Smooth muscle cell (in vitro differentiated cells): ENCODE measurements around the gene CDKN2A. TPM values are rescaled to one million over a fixed set of nuclear protein-coding genes. Genes with fewer than 3 reads are reported as not detected.

Source experiments
- DNase-seq: peaks from one replicate; lab custom pipeline; 2025; ENCODE audit not compliant: unreplicated experiment; lab: John Stamatoyannopoulos, UW
- H2AFZ ChIP-seq: fragments of 200-600 bp; sonication (generic); 2 replicates; pipeline ENCODE4 v1.6.0; 2016; ENCODE audit warnings: antibody characterized with exemption, low read depth, mild to moderate bottlenecking
- H3F3A ChIP-seq: fragments of 200-600 bp; sonication (generic); 2 replicates; pipeline ENCODE4 v1.6.0; 2017; ENCODE audit warnings: antibody characterized with exemption, low read depth
- H3K27ac ChIP-seq: fragments of 200-600 bp; sonication (generic); 2 replicates; pipeline ENCODE4 v1.5.1; 2016; ENCODE audit warnings: low read depth, mild to moderate bottlenecking
- H3K27me3 ChIP-seq: fragments of 200-600 bp; sonication (generic); 2 replicates; pipeline ENCODE4 v1.6.1; 2016; ENCODE audit warnings: low read depth, mild to moderate bottlenecking
- H3K36me3 ChIP-seq: fragments of 200-600 bp; sonication (generic); 2 replicates; pipeline ENCODE4 v1.5.1; 2016; ENCODE audit warnings: low read depth
- H3K4me1 ChIP-seq: fragments of 200-600 bp; sonication (generic); 2 replicates; pipeline ENCODE4 v1.5.1; 2016; ENCODE audit warnings: low read depth
- H3K4me2 ChIP-seq: fragments of 200-600 bp; sonication (generic); 2 replicates; pipeline ENCODE4 v1.6.0; 2016; ENCODE audit warnings: mild to moderate bottlenecking
- H3K4me3 ChIP-seq: fragments of 200-600 bp; sonication (generic); 2 replicates; pipeline ENCODE4 v1.5.1; 2016; ENCODE audit warnings: mild to moderate bottlenecking
- H3K79me2 ChIP-seq: fragments of 200-600 bp; sonication (generic); 2 replicates; pipeline ENCODE4 v1.6.0; 2016; ENCODE audit warnings: low read depth, mild to moderate bottlenecking
- H3K9ac ChIP-seq: fragments of 200-600 bp; sonication (generic); 2 replicates; pipeline ENCODE4 v1.6.0; 2016; ENCODE audit warnings: low read depth
- H3K9me3 ChIP-seq: fragments of 200-600 bp; sonication (generic); replicated peaks from 2 replicates; pipeline ENCODE4 v1.5.1; 2016; ENCODE audit warnings: low read depth
- H4K20me1 ChIP-seq: fragments of 200-600 bp; sonication (generic); 2 replicates; pipeline ENCODE4 v1.6.0; 2016; ENCODE audit warnings: low read depth
- WGBS: methylation state at CpG from one replicate; pipeline ENCODE4 v1.1.7; 2016; ENCODE audit warnings: low lambda C conversion rate; 5-methylcytosine and 5-hydroxymethylcytosine counted together
- polyA plus RNA-seq: library from polyadenylated mRNA; unstranded; fragments of >200 nt; fragmentation: Nextera tagmentation; extraction: Ambion mirVana; gene quantifications from 2 replicates; pipeline ENCODE4 v1.2.1, GENCODE V29; 2016
- total RNA-seq: library from RNA; depleted of rRNA; stranded (reverse); fragments of >200 nt; gene quantifications from 2 replicates; pipeline ENCODE4 v1.2.3, GENCODE V29; 2014
- TF ChIP-seq, protein P1 (sequence below): fragments of 200-600 bp; sonication (generic); IDR thresholded peaks from 2 replicates; pipeline ENCODE4 v1.5.1; 2017; ENCODE audit warnings: borderline replicate concordance, mild to moderate bottlenecking, antibody characterized with exemption; ENCODE audit not compliant: insufficient read depth, poor library complexity, severe bottlenecking

The CDKN2A gene
- total and polyA plus RNA-seq, 2 experiments from 2014 or later = 69.4 to 77.5 TPM

DNA sequence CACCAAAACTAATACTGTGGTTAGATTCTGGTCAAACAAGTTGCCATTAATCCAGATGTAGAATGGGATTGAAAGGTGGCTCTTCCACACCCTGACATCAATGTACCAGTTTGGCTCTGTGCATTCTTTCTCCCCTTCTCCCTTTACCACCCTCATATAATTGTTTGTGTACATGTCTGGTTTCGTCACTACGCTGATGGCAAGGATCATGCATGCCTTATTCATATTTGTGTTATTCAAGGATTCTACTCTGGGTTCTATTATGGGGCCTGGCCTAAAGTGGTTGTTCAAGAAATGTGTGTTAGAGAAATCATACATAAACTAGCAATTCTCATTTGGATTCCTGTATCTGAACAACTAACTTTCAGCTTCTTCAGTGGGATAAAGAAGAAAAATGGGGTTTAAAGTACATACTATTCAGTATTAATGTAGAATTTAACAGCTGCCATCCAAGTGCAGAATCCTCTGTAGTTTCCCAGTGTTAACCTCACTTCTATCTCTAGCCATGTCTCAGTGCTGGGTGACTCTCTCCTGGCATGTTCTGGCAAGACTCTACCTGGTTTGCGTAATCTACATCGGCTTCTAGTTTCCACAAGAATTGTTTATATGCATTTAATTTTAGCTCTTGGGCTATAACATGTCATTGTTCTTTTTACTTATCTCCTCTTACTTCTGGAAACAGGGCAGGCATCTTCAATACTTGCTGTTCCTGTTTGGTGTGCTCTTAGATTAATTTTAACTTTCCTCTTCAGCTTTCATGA, 42.9 kb upstream of the CDKN2A start:
- peaks cover 6% of the 10 kb centered on the region for H3K4me1 ChIP-seq
- peaks cover 7% of the 10 kb centered on the region for H3F3A ChIP-seq
- H3K36me3 ChIP-seq = no peaks in the 10 kb centered on the region
- no peaks in the 10 kb centered on the region for H3K79me2 ChIP-seq
- WGBS = 77% methylated on average over 4 of the region's 4 CpGs
- H4K20me1 ChIP-seq = no peaks in the 10 kb centered on the region
- no peak overlapping the region for H2AFZ ChIP-seq
- no peak overlapping the region for H3K9ac ChIP-seq
- TF ChIP-seq, protein P1, sequence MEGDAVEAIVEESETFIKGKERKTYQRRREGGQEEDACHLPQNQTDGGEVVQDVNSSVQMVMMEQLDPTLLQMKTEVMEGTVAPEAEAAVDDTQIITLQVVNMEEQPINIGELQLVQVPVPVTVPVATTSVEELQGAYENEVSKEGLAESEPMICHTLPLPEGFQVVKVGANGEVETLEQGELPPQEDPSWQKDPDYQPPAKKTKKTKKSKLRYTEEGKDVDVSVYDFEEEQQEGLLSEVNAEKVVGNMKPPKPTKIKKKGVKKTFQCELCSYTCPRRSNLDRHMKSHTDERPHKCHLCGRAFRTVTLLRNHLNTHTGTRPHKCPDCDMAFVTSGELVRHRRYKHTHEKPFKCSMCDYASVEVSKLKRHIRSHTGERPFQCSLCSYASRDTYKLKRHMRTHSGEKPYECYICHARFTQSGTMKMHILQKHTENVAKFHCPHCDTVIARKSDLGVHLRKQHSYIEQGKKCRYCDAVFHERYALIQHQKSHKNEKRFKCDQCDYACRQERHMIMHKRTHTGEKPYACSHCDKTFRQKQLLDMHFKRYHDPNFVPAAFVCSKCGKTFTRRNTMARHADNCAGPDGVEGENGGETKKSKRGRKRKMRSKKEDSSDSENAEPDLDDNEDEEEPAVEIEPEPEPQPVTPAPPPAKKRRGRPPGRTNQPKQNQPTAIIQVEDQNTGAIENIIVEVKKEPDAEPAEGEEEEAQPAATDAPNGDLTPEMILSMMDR = no peak
- peak overlapping the region; percentile 64 for H3K4me2 ChIP-seq
- no peaks in the 10 kb centered on the region for H3K27me3 ChIP-seq
- H3K4me3 ChIP-seq = no peak overlapping the region
- H3K27ac ChIP-seq = peak overlapping the region; percentile 74
- no peaks in the 10 kb centered on the region for H3K9me3 ChIP-seq
- no peak for DNase-seq

DNA sequence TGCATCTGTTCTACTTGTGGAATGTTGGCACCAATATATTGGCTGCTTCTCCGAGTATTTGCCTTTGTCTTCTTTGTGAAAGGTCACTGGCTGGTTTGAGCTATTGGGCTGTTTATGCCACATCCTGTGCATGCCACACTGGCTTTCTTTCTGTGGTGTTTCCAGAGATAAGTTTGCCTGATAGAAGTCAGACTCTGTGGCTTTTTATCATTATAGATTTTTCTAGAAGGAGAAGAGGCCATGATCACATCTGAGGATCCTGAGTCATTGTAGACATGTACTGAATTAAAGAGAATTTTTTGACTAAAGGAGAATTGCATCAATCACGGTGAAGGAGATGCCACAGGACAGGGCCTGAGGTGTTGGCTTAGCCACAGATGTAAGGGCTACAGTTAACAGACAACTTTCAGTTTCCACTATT, 41.4 kb upstream of the CDKN2A start:
- Histone ChIP-seq H2AFZ (no peak overlapping the region), H3K9ac (no peak overlapping the region), H4K20me1 (no peaks in the 10 kb centered on the region), H3K4me3 (no peak overlapping the region), H3K79me2 (no peaks in the 10 kb centered on the region), H3F3A (peaks cover 7% of the 10 kb centered on the region), H3K36me3 (no peaks in the 10 kb centered on the region), H3K9me3 (no peaks in the 10 kb centered on the region), H3K27me3 (no peaks in the 10 kb centered on the region), H3K4me1 (peaks cover 2% of the 10 kb centered on the region), H3K4me2 (no peak overlapping the region), H3K27ac (peak overlapping the region; percentile 74)
- DNase-seq = no peak
- 77% methylated on average over 2 of the region's 2 CpGs for WGBS
- TF ChIP-seq, protein P1 = no peak

DNA sequence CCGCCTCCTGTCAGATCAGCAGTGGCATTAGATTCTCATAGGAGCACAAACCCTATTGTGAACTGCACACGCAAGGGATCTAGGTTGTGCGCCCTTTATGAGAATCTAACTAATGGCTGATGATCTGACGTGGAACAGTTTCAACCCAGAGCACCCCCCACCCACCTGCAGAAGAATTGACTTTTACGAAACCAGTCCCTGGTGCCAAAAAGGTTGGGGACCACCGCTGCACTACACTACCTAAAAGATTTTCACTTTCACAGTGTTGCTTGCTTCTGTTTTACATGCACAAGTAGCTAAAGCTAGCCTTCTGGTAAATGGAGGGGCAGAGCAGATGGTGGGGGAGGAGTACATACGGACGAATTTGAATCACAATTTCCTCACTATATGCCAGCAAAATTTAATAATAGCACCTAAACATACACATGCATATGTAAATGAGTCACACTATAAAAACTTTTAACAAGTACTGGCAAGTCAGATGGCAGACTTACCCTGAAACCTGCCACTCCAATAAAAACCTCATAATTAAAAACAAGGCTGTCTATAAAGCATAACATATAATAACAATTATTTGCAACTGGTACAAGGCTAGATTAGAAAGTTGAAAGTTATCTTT, 38.9 kb upstream of the CDKN2A start:
- Histone ChIP-seq H2AFZ (no peak overlapping the region), H3K4me2 (no peak overlapping the region), H3K36me3 (no peaks in the 10 kb centered on the region), H3K79me2 (no peaks in the 10 kb centered on the region), H3K9me3 (no peaks in the 10 kb centered on the region), H3K4me1 (peaks cover 14% of the 10 kb centered on the region), H4K20me1 (no peaks in the 10 kb centered on the region), H3K4me3 (no peak overlapping the region), H3K9ac (no peak overlapping the region), H3F3A (no peaks in the 10 kb centered on the region), H3K27ac (no peak overlapping the region), H3K27me3 (no peaks in the 10 kb centered on the region)
- WGBS = 76% methylated on average over 8 of the region's 8 CpGs
- TF ChIP-seq, protein P1 = no peak
- DNase-seq = no peak
